Ramos (cell line): Measurements from ENCODE around the gene FAM181A.

ENCODE experiments used
- in situ Hi-C: fragments of 300-500 bp; cut with MboI; formaldehyde crosslinking; loops from one replicate; pipeline ENCODE4 v1.14.3; 2022; ENCODE audit warnings: low sequenced_read_pairs; ENCODE audit not compliant: unreplicated experiment

The FAM181A gene

GRCh38 chr14:93972618-93973205 is 45.6 kb downstream of the FAM181A start:
- in situ Hi-C loops = loop anchor here (25.0 kb wide), 2 partner anchors 1490 to 1690 kb away; no protein-coding TSS in a partner anchor

GRCh38 chr14:93973607-93974006 is 46.5 kb downstream of the FAM181A start:
- in situ Hi-C loops = loop anchor here (25.0 kb wide), 2 partner anchors 1489 to 1689 kb away; no protein-coding TSS in a partner anchor

- in situ Hi-C loops = loop anchor here (25.0 kb wide), 2 partner anchors 1488 to 1688 kb away; no protein-coding TSS in a partner anchor
Measured at GRCh38 chr14:93974299-93974698, 47.2 kb downstream of the FAM181A start.

GRCh38 chr14:93974833-93975232 is 47.7 kb downstream of the FAM181A start:
- in situ Hi-C loops = loop anchor here (25.0 kb wide), 2 partner anchors 1487 to 1687 kb away; no protein-coding TSS in a partner anchor

- in situ Hi-C loops = no loop called here
Measured at GRCh38 chr14:93975791-93976476, 48.8 kb downstream of the FAM181A start.

GRCh38 chr14:93976477-93977057 is 49.4 kb downstream of the FAM181A start, which contains the start of gene ASB2:
Gene ASB2 (minus strand): TSS chr14:93976570. CDS start chr14:93964539, 12,031 bp downstream.
- in situ Hi-C loops = no loop called here

- in situ Hi-C loops = no loop called here
Measured at GRCh38 chr14:93977171-93977570, 50.0 kb downstream of the FAM181A start.

- in situ Hi-C loops = no loop called here
Measured at GRCh38 chr14:93977790-93978581, 50.8 kb downstream of the FAM181A start.

GRCh38 chr14:93978735-93979134 is 51.6 kb downstream of the FAM181A start:
- in situ Hi-C loops = no loop called here
